Naive thymus-derived CD4-positive, alpha-beta T cell (primary cell): ENCODE measurements around the gene CDR2. TPM values are rescaled to one million over a fixed set of nuclear protein-coding genes. Genes with fewer than 3 reads are reported as not detected.
A peak's percentile ranks its signal among the peaks of the same experiment; 100 is the strongest.

Source experiments
- ATAC-seq: fragments of 150-1000 bp; cut with Tn5 transposase; 2 replicates; pipeline ENCODE4 v1.10.0; 2021; ENCODE audit warnings: mild to moderate bottlenecking, moderate library complexity
- CTCF ChIA-PET: fragments of 350-600 bp; sonication (Branson Sonifier 250); formaldehyde crosslinking; loops from one replicate; lab custom pipeline; 2021; ENCODE audit warnings: antibody characterized with exemption; lab: Charles Lee
- POLR2A ChIA-PET: fragments of 350-600 bp; sonication (Branson Sonifier 250); formaldehyde crosslinking; loops from one replicate; lab custom pipeline; 2021; ENCODE audit warnings: antibody characterized with exemption, inconsistent platforms; lab: Charles Lee
- DNase-seq, 9 donors: peaks; one replicate each; pipeline versions ENCODE4 v3.0.0 to v3.0.0-alpha.2; 2020 to 2022; ENCODE audit warnings: mixed read lengths in 1 of 9
- H3K27ac ChIP-seq: one replicate; pipeline ENCODE4 v1.7.0; 2013; ENCODE audit warnings: mild to moderate bottlenecking, low read depth, low read length, moderate library complexity
- H3K27me3 ChIP-seq, 2 donors: one replicate each; pipeline ENCODE4 v1.7.0; 2013; ENCODE audit warnings: low read length in 2 of 2, mild to moderate bottlenecking in 2 of 2, moderate library complexity in 2 of 2; ENCODE audit not compliant: control insufficient read depth in 2 of 2, insufficient read depth in 2 of 2
- H3K36me3 ChIP-seq, 3 experiments: 1 replicate in 2 of 3; 2 replicates in 1 of 3; pipeline ENCODE4 v1.7.0; 2013; ENCODE audit warnings: low read length in 3 of 3, mild to moderate bottlenecking in 3 of 3, moderate library complexity in 1 of 3; ENCODE audit not compliant: insufficient read depth in 3 of 3, control insufficient read depth in 2 of 3
- H3K4me1 ChIP-seq, 2 donors: one replicate each; pipeline ENCODE4 v1.7.0; 2013; ENCODE audit warnings: low read length in 2 of 2, mild to moderate bottlenecking in 2 of 2, moderate library complexity in 1 of 2; ENCODE audit not compliant: control insufficient read depth in 2 of 2, insufficient read depth in 2 of 2
- H3K4me3 ChIP-seq: 2 replicates; pipeline ENCODE4 v1.7.0; 2013; ENCODE audit warnings: mild to moderate bottlenecking, low read length
- H3K9me3 ChIP-seq, 3 experiments: 1 replicate in 2 of 3; 2 replicates in 1 of 3; pipeline ENCODE4 v1.7.0; 2013; ENCODE audit warnings: low read length in 3 of 3; ENCODE audit not compliant: control insufficient read depth in 2 of 3
- H3K27ac Mint-ChIP-seq, 9 donors: one replicate each; pipeline ENCODE4 v1.8.0; 2020 to 2022; ENCODE audit warnings: mixed read lengths in 9 of 9, mild to moderate bottlenecking in 8 of 9, moderate library complexity in 5 of 9, inconsistent platforms in 2 of 9
- H3K27me3 Mint-ChIP-seq, 5 donors: one replicate each; pipeline ENCODE4 v1.8.0; 2021 to 2022; ENCODE audit warnings: mixed read lengths in 5 of 5, mild to moderate bottlenecking in 1 of 5
- H3K36me3 Mint-ChIP-seq, 5 donors: one replicate each; pipeline ENCODE4 v1.8.0; 2020 to 2022; ENCODE audit warnings: mixed read lengths in 5 of 5, mild to moderate bottlenecking in 3 of 5, inconsistent platforms in 1 of 5
- H3K4me1 Mint-ChIP-seq, 7 donors: one replicate each; pipeline ENCODE4 v1.8.0; 2020 to 2022; ENCODE audit warnings: mixed read lengths in 7 of 7, mild to moderate bottlenecking in 3 of 7, inconsistent platforms in 1 of 7
- H3K4me3 Mint-ChIP-seq, 10 donors: one replicate each; pipeline ENCODE4 v1.8.0; 2020 to 2022; ENCODE audit warnings: mild to moderate bottlenecking in 10 of 10, mixed read lengths in 10 of 10, moderate library complexity in 6 of 10, inconsistent platforms in 2 of 10
- H3K9me3 Mint-ChIP-seq, 11 donors: one replicate each; pipeline ENCODE4 v1.8.0; 2020 to 2022; ENCODE audit warnings: mixed read lengths in 11 of 11, mild to moderate bottlenecking in 4 of 11, inconsistent platforms in 1 of 11, moderate library complexity in 1 of 11
- intact Hi-C, 2 donors: fragments of 100-400 bp; cut with micrococcal nuclease; formaldehyde crosslinking; loops; one replicate each; pipeline ENCODE4 v1.15.1; 2023
- polyA plus RNA-seq, 2 donors: library from polyadenylated mRNA; unstranded; fragments of 300-500 nt; fragmentation: Illumina TruSeq; gene quantifications; one replicate each; pipeline ENCODE4 v1.2.3, GENCODE V29; 2021
- total RNA-seq, 6 experiments: library from RNA in 5 of 6; stranded (reverse) in 5 of 6; gene quantifications; 1 replicate in 5 of 6; 2 replicates in 1 of 6; pipeline ENCODE4 v1.2.3 and lab custom pipeline; 2021 to 2026

CDR2 gene
- total and polyA plus RNA-seq, 7 experiments from 2014 or later = 28.7 to 115 (median 66.0) TPM

DNA sequence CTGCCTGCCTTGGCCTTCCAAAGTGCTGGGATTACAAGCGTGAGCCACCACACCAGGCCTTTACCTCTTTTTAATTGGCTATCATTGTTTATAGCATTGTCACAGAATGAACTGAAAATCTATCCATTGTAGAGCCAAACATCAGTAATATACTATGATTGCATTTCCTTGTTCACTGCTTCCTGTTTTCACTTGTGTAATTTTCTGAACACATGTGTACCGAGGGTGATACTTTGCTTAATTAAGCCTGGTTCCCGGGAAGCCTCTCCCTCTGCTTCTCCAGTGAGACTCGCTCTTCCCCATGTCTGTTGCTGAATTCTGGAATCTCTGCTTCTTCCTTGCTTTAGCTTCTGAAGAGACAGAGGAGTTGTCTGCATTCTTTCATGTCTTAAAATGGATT lies 44.1 kb downstream of the CDR2 start:
- no peak for ATAC-seq
- H3K27ac Mint-ChIP-seq = peak overlapping the region; percentile 38 to 83 (median 61)
- Histone ChIP-seq H3K9me3 (no peaks in the 10 kb centered on the region), H3K4me1 (no peaks in the 10 kb centered on the region), H3K27ac (no peak overlapping the region), H3K36me3 (peaks cover 19 to 85% (median 31%) of the 10 kb centered on the region in 3 experiments), H3K4me3 (no peak overlapping the region), H3K27me3 (no peaks in the 10 kb centered on the region)
- peaks cover 0 to 4% (median 0%) of the 10 kb centered on the region in 11 donors for H3K9me3 Mint-ChIP-seq
- H3K36me3 Mint-ChIP-seq = peaks cover 17 to 64% (median 46%) of the 10 kb centered on the region in 5 donors
- peaks cover 4 to 28% (median 14%) of the 10 kb centered on the region in 7 donors for H3K4me1 Mint-ChIP-seq
- H3K27me3 Mint-ChIP-seq = no peaks in the 10 kb centered on the region
- CTCF ChIA-PET = no interaction called here
- intact Hi-C loops = loop anchor here in 1 of 2 donors (5.0 kb wide), 1 partner anchor 42 kb away; the partner anchor contains the start of gene CDR2
- no peak overlapping the region for H3K4me3 Mint-ChIP-seq
- POLR2A ChIA-PET = interaction anchor here (1.7 kb wide), 1 partner anchor 43 kb away, joined by 11 read pairs; no protein-coding TSS in a partner anchor
- DNase-seq = no peak

DNA sequence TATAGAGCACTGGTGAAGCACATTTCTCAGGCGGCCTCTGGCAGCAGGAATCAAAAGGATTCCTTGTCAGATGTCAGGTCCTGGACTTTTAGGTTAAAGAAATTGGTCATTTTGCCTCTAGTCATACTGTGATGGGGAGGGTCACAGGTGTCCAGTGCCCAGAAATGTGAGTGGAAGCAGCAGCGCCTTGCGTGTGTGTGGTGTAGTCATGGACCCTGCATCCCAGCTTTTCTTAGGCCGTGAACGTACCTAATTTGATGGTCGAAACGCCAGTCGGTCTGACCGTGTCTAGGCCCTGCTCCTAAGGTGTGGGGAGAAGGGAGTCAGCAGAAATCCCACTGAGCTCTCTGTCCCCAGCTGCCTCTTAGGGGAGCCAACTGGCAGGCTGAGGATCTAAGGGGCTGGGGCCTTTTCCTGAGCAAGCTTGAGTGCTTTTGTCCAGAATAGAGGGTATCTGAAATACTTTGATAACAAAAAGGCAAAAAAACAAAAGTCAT lies 45.2 kb downstream of the CDR2 start:
- H3K36me3 Mint-ChIP-seq = peaks cover 6 to 58% (median 35%) of the 10 kb centered on the region in 5 donors
- Histone ChIP-seq H3K9me3 (no peaks in the 10 kb centered on the region), H3K27me3 (no peaks in the 10 kb centered on the region), H3K4me3 (no peak overlapping the region), H3K4me1 (no peaks in the 10 kb centered on the region), H3K36me3 (peaks cover 9 to 85% (median 32%) of the 10 kb centered on the region in 3 experiments), H3K27ac (no peak overlapping the region)
- no peaks in the 10 kb centered on the region for H3K27me3 Mint-ChIP-seq
- no peak overlapping the region for H3K4me3 Mint-ChIP-seq
- ChIA-PET CTCF (no interaction called here), POLR2A (interaction anchor here (1.0 to 1.7 kb wide), 4 partner anchors 9 to 46 kb away, joined by 3 to 11 read pairs (median 3); no protein-coding TSS in a partner anchor)
- H3K27ac Mint-ChIP-seq = peak overlapping the region in 7 of 9 donors; percentile 38 to 83 (median 59)
- DNase-seq (no peak), ATAC-seq (no peak)
- intact Hi-C loops = loop anchor here in 1 of 2 donors (10.0 kb wide), 1 partner anchor 1024 kb away; no protein-coding TSS in a partner anchor
- peaks cover 0 to under 1% (median 0%) of the 10 kb centered on the region in 11 donors for H3K9me3 Mint-ChIP-seq
- H3K4me1 Mint-ChIP-seq = peaks cover 3 to 25% (median 14%) of the 10 kb centered on the region in 7 donors

DNA sequence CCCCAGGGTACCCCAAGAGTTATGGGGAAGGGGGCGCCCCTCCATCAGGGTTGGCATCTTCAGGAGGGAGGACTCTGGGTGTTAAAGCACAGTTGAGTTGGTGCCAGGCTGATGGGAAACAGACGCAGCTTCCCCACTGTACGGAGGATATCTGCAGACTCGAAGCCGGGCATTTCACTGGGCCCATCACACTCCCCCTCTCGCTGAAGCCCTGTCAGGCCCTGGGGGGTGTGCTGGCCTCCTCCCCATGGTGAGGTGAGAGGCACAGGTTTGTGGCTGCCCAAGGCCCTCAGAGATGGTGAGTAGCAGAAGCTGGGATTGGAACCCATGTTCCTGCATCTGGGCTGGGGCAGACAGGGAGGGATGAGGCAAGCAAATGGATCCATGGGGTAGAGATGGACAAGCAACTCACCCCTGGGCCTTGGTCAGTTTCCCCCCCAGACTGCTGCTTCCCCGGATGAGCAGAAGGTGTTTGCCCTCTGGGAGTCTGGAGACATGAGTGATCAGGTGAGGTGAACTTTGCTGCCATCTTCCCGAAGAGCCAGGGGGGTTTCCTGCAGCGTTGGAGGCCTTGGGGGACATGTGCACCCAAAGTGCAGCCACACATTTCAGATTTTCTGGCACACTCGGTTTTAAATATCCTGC lies 46.2 kb downstream of the CDR2 start:
- POLR2A ChIA-PET = interaction anchor here (1.2 kb wide), 1 partner anchor 8 kb away, joined by 3 read pairs; no protein-coding TSS in a partner anchor
- CTCF ChIA-PET = no interaction called here
- H3K36me3 Mint-ChIP-seq = peaks cover 4 to 56% (median 25%) of the 10 kb centered on the region in 5 donors

GRCh38 chr16:22327446-22327775 lies 47.0 kb downstream of the CDR2 start:
- no peak for ATAC-seq

More for the DNA sequence above, 46.2 kb downstream of the CDR2 start:
- DNase-seq (no peak), ATAC-seq (no peak)
- Histone ChIP-seq H3K27ac (no peak overlapping the region), H3K4me3 (no peak overlapping the region), H3K4me1 (no peaks in the 10 kb centered on the region), H3K27me3 (no peaks in the 10 kb centered on the region), H3K36me3 (peaks cover 0 to 85% (median 35%) of the 10 kb centered on the region in 3 experiments), H3K9me3 (no peaks in the 10 kb centered on the region)
- intact Hi-C loops = loop anchor here in 1 of 2 donors (10.0 kb wide), 1 partner anchor 1023 kb away; no protein-coding TSS in a partner anchor
- Mint-ChIP-seq H3K27me3 (no peaks in the 10 kb centered on the region), H3K4me3 (no peak overlapping the region), H3K4me1 (peaks cover 0 to 20% (median 14%) of the 10 kb centered on the region in 7 donors), H3K9me3 (no peaks in the 10 kb centered on the region), H3K27ac (peak overlapping the region in 4 of 9 donors; percentile 41 to 73 (median 60))

DNA sequence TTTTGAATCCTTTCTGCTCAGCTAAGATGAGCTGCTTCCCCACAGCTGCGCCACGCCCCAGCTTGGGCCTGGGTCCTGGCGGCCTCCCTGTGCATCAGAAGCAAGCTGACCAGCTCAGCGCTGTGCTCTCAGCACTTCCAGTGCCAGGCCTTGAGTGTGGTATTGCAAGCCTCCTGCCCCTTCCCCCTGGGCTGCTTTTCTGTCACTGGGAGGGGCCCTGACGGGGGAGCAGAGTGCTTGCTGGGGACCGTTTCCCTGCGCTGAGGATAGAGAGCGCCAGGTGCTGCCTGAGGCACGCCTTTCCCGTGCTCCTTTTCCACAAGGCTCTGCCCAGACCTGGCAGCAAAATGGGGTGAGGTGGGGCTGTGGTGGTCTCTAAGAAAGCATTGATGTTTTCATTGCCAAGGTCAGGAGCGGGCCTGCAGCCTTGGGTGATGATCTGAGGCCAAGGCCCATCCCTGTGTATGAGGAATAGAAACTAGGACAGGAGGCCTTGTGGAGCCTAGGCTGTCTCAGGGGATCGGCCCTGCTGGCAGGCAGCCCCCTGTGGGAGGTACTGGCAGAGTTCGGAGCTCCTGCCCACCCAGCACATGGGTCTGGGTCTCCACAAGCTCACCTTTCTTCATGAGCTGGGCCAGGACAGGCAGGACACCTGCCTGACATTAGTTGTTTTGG lies 47.5 kb downstream of the CDR2 start:
- H3K36me3 ChIP-seq = peaks cover 0 to 87% (median 42%) of the 10 kb centered on the region in 3 experiments
- H3K4me1 ChIP-seq = no peaks in the 10 kb centered on the region
- peak overlapping the region; percentile 15 for H3K27ac ChIP-seq
- intact Hi-C loops = loop anchor here in 1 of 2 donors (10.0 kb wide), 1 partner anchor 1022 kb away; no protein-coding TSS in a partner anchor
- no peaks in the 10 kb centered on the region for H3K9me3 ChIP-seq
- Mint-ChIP-seq H3K4me1 (peaks cover 0 to 20% (median 14%) of the 10 kb centered on the region in 7 donors), H3K27me3 (no peaks in the 10 kb centered on the region), H3K9me3 (no peaks in the 10 kb centered on the region), H3K27ac (peak overlapping the region in 6 of 9 donors; percentile 27 to 73 (median 60)), H3K36me3 (peaks cover 0 to 47% (median 16%) of the 10 kb centered on the region in 5 donors), H3K4me3 (no peak overlapping the region)
- CTCF ChIA-PET = no interaction called here
- POLR2A ChIA-PET = interaction anchor here (2.1 kb wide), 1 partner anchor 47 kb away, joined by 7 read pairs; no protein-coding TSS in a partner anchor
- H3K4me3 ChIP-seq = no peak overlapping the region
- ATAC-seq (no peak), DNase-seq (no peak)
- H3K27me3 ChIP-seq = no peaks in the 10 kb centered on the region

More at GRCh38 chr16:22327446-22327775, 47.0 kb downstream of the CDR2 start:
- Histone ChIP-seq H3K4me1 (no peaks in the 10 kb centered on the region), H3K9me3 (no peaks in the 10 kb centered on the region), H3K27me3 (no peaks in the 10 kb centered on the region), H3K27ac (peak overlapping the region; percentile 15), H3K4me3 (no peak overlapping the region), H3K36me3 (peaks cover 0 to 87% (median 42%) of the 10 kb centered on the region in 3 experiments)
- POLR2A ChIA-PET = no interaction called here
- DNase-seq = no peak
- Mint-ChIP-seq H3K27ac (peak overlapping the region in 7 of 9 donors; percentile 33 to 73 (median 59)), H3K27me3 (no peaks in the 10 kb centered on the region), H3K9me3 (no peaks in the 10 kb centered on the region), H3K36me3 (peaks cover 2 to 52% (median 21%) of the 10 kb centered on the region in 5 donors), H3K4me3 (peak overlapping the region in 1 of 10 donors; percentile 29), H3K4me1 (peaks cover 0 to 20% (median 14%) of the 10 kb centered on the region in 7 donors)
- intact Hi-C loops = loop anchor here in 1 of 2 donors (10.0 kb wide), 1 partner anchor 1023 kb away; no protein-coding TSS in a partner anchor
- CTCF ChIA-PET = no interaction called here

DNA sequence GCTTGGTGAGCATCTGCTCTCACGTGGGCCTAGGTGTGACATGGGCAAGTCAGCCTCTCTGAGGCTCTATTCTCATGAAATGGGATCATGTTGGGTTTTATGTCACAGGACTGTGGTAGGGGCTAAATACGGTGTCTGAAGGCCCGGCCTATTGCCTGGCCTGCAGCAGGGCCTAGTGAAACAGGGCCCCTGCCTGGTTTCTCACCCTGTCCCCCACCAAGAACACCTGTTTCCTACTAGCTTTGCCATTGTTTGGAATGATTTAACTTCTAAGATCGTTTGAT lies 48.1 kb downstream of the CDR2 start:
- Mint-ChIP-seq H3K4me1 (peaks cover 2 to 16% (median 10%) of the 10 kb centered on the region in 7 donors), H3K9me3 (no peaks in the 10 kb centered on the region), H3K27me3 (no peaks in the 10 kb centered on the region), H3K36me3 (peaks cover 0 to 42% (median 12%) of the 10 kb centered on the region in 5 donors), H3K27ac (peak overlapping the region in 2 of 9 donors; percentile 6 to 17), H3K4me3 (no peak overlapping the region)
- Histone ChIP-seq H3K36me3 (peaks cover 0 to 88% (median 42%) of the 10 kb centered on the region in 3 experiments), H3K4me1 (no peaks in the 10 kb centered on the region), H3K27me3 (no peaks in the 10 kb centered on the region), H3K27ac (no peak overlapping the region), H3K4me3 (no peak overlapping the region), H3K9me3 (no peaks in the 10 kb centered on the region)
- intact Hi-C loops = loop anchor here in 1 of 2 donors (10.0 kb wide), 1 partner anchor 1022 kb away; no protein-coding TSS in a partner anchor
- ATAC-seq (no peak), DNase-seq (no peak)
- ChIA-PET CTCF (no interaction called here), POLR2A (interaction anchor here (2.1 kb wide), 1 partner anchor 47 kb away, joined by 7 read pairs; no protein-coding TSS in a partner anchor)
